Endothelial cell of umbilical vein (primary cell): Measurements from ENCODE around the gene GTSE1.

ENCODE experiments used
- EZH2 ChIP-seq: IDR thresholded peaks from 2 replicates; pipeline ENCODE4 v1.6.1; 2012; ENCODE audit warnings: borderline replicate concordance, low read depth, mild to moderate bottlenecking, moderate library complexity, low read length, inconsistent platforms; ENCODE audit not compliant: severe bottlenecking
- POLR2A ChIP-seq: IDR thresholded peaks from 2 replicates; pipeline ENCODE4 v1.6.1; 2012; ENCODE audit warnings: low read depth, mild to moderate bottlenecking, control low read depth, low read length
- POLR2AphosphoS5 ChIP-seq: IDR thresholded peaks from 2 replicates; pipeline ENCODE4 v1.6.1; 2012; ENCODE audit warnings: low read depth, mild to moderate bottlenecking, control low read depth, low read length, moderate library complexity; ENCODE audit not compliant: insufficient read depth

GRCh38 chr22:46308283-46308988 is 11.8 kb downstream of the GTSE1 start:
- no peak for TF ChIP-seq POLR2A
- no peak for TF ChIP-seq EZH2
- no peak for TF ChIP-seq POLR2AphosphoS5
